Epithelial cell of proximal tubule (primary cell): ENCODE measurements around the gene IFRD2. TPM values are rescaled to one million over a fixed set of nuclear protein-coding genes. Genes with fewer than 3 reads are reported as not detected.

Source experiments
- DNase-seq: peaks from one replicate; pipeline ENCODE4 v3.0.0-alpha.2; 2011; ENCODE audit warnings: low read depth
- H3K4me3 ChIP-seq: 2 replicates; pipeline ENCODE4 v1.5.1; 2011; ENCODE audit warnings: low read depth, mild to moderate bottlenecking, low read length
- CTCF ChIP-seq: conservative IDR thresholded peaks from 2 replicates; pipeline ENCODE4 v1.5.1; 2012; ENCODE audit warnings: low read depth, mild to moderate bottlenecking, low read length
- total RNA-seq: library from RNA; depleted of rRNA; stranded (reverse); fragments of >200 nt; gene quantifications from 2 replicates; pipeline ENCODE4 v1.2.3, GENCODE V29; 2015

IFRD2 gene
- total RNA-seq, 1 donor from 2014 or later: 76.6 TPM

GRCh38 chr3:50268276-50268675, 24.0 kb downstream of the IFRD2 start:
- DNase-seq: no peak
- no peak overlapping the region for H3K4me3 ChIP-seq
- no peak for TF ChIP-seq CTCF

- H3K4me3 ChIP-seq: peak overlapping the region; percentile 68
- DNase-seq: no peak
- no peak for TF ChIP-seq CTCF
Measured at GRCh38 chr3:50267280-50267913, 24.8 kb downstream of the IFRD2 start.

- peak overlapping the region; percentile 68 for H3K4me3 ChIP-seq
- DNase-seq: no peak
- TF ChIP-seq CTCF: no peak
Measured at GRCh38 chr3:50266836-50267235, 25.4 kb downstream of the IFRD2 start.

- DNase-seq: no peak
- H3K4me3 ChIP-seq: peak overlapping the region; percentile 68
- no peak for TF ChIP-seq CTCF
Measured at GRCh38 chr3:50266017-50266416, 26.2 kb downstream of the IFRD2 start.

- no peak overlapping the region for H3K4me3 ChIP-seq
- TF ChIP-seq CTCF: no peak
- DNase-seq: no peak
Measured at GRCh38 chr3:50265571-50265970, 26.7 kb downstream of the IFRD2 start.

- TF ChIP-seq CTCF: no peak
- DNase-seq: no peak
- no peak overlapping the region for H3K4me3 ChIP-seq
Measured at GRCh38 chr3:50264964-50265485, 27.2 kb downstream of the IFRD2 start.

- H3K4me3 ChIP-seq: no peak overlapping the region
- no peak for DNase-seq
- no peak for TF ChIP-seq CTCF
Measured at GRCh38 chr3:50264383-50264963, 27.8 kb downstream of the IFRD2 start.
